ENCODE results near the gene ZNF384.
A peak's percentile ranks its signal among the peaks of the same experiment; 100 is the strongest.

The ZNF384 gene

DNA sequence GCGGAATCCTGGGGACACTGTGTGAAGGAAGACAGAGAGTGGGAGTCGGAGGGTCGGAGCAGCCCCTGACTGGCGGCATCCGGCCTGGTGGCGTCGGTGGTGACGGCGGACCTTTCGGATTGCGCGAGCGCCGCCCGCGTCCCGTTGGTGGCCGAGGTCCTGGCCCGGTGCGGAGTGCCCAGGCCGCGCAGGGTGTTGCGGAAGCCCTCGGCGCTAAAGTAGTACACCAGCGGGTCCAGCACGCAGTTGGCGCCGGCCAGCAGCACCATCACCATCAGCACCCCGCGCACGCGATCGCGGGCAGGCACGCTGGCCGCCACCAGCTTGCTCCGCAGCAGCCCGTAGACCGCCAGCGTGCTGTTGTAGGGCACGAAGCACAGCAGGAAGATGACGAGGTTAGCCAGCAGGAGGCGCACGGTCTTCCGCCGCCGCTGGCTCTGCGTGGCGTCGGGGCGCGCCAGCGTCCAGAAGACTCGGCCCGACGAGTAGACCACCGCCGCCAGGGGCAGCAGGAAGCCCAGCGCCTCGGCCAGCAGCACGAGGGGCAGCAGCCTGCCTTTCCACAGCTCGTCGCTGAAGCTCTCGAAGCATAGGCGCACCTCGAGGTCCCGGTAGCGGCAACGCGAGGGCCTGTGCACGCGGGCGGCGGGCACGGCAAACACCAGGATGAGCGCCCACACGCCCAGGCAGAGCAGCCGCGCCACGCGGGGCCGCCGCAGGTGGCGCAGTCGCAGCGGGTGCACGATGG is 68.9 kb downstream of the ZNF384 start:
- CTCF ChIA-PET = interaction anchor here (0.7 kb wide), 1 partner anchor 68 kb away, joined by 4 read pairs; no protein-coding TSS in a partner anchor
- DNase-seq (ENCODE audit: low spot score) = no peak
- POLR2A ChIA-PET (ENCODE audit: low non-redundant PET) = interaction anchor here (0.5 kb wide), 1 partner anchor 12 kb away, joined by 3 read pairs; no protein-coding TSS in a partner anchor

DNA sequence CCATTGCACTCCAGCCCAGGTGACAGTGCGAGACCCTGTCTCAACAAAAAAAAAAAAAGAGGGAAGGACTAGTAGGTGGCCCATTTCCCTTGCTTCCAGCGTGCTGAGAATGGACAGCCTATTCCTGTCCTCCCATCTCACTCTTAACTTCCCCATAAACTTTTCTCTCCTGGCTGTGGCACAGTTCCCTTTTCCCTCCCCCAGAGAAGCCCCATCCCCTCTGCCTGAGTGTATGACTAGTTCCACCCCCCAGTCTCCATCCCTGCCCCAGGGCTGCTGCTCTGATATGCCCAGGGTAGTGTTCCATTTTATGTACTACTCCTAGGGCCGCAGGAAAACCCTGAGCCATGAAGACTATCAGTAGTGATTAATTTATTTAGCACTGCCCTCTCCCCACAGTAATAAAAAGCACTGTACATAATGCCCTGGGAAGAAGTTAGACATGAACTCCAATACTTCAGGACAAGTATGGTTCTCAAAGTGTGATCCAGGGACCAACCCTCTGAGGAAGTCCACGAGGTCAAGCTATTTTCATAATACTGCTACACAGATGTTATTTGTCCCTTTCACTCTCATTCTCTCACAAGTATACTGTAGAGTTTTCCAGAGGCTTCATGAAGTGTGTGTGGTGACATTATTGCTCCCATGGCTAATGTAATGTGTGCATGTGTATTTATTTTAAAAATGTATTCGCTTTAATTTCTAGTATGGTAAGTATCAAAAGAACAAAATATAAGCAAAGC is 70.5 kb downstream of the ZNF384 start:
- peak overlapping the region; percentile 52 for H3K27ac ChIP-seq
- DNase-seq (ENCODE audit: low spot score) = no peak
- TF ChIP-seq, protein P1, sequence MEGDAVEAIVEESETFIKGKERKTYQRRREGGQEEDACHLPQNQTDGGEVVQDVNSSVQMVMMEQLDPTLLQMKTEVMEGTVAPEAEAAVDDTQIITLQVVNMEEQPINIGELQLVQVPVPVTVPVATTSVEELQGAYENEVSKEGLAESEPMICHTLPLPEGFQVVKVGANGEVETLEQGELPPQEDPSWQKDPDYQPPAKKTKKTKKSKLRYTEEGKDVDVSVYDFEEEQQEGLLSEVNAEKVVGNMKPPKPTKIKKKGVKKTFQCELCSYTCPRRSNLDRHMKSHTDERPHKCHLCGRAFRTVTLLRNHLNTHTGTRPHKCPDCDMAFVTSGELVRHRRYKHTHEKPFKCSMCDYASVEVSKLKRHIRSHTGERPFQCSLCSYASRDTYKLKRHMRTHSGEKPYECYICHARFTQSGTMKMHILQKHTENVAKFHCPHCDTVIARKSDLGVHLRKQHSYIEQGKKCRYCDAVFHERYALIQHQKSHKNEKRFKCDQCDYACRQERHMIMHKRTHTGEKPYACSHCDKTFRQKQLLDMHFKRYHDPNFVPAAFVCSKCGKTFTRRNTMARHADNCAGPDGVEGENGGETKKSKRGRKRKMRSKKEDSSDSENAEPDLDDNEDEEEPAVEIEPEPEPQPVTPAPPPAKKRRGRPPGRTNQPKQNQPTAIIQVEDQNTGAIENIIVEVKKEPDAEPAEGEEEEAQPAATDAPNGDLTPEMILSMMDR (conservative IDR thresholded peaks at IDR 0.05; ENCODE audit: low read depth) = no peak
- ChIA-PET CTCF (interaction anchor here (0.5 to 0.9 kb wide), 3 partner anchors 79 to 92 kb away, joined by 3 to 6 read pairs (median 5); no protein-coding TSS in a partner anchor), POLR2A (ENCODE audit: low non-redundant PET) (interaction anchor here (0.6 kb wide), 1 partner anchor 155 kb away, joined by 3 read pairs; no protein-coding TSS in a partner anchor)

More for the DNA sequence above, 68.9 kb downstream of the ZNF384 start:
- TF ChIP-seq, protein P1 (conservative IDR thresholded peaks at IDR 0.05; ENCODE audit: low read depth) = no peak
- no peak overlapping the region for H3K27ac ChIP-seq

All from RWPE1 (cell line).